Measurements from ENCODE around the gene KDM3B.
"Not testable (repeated sequence)": the region's sequence is repeated elsewhere in the genome, so short reads cannot be mapped to it uniquely, and the experiment has no call there.

Gene KDM3B, protein sequence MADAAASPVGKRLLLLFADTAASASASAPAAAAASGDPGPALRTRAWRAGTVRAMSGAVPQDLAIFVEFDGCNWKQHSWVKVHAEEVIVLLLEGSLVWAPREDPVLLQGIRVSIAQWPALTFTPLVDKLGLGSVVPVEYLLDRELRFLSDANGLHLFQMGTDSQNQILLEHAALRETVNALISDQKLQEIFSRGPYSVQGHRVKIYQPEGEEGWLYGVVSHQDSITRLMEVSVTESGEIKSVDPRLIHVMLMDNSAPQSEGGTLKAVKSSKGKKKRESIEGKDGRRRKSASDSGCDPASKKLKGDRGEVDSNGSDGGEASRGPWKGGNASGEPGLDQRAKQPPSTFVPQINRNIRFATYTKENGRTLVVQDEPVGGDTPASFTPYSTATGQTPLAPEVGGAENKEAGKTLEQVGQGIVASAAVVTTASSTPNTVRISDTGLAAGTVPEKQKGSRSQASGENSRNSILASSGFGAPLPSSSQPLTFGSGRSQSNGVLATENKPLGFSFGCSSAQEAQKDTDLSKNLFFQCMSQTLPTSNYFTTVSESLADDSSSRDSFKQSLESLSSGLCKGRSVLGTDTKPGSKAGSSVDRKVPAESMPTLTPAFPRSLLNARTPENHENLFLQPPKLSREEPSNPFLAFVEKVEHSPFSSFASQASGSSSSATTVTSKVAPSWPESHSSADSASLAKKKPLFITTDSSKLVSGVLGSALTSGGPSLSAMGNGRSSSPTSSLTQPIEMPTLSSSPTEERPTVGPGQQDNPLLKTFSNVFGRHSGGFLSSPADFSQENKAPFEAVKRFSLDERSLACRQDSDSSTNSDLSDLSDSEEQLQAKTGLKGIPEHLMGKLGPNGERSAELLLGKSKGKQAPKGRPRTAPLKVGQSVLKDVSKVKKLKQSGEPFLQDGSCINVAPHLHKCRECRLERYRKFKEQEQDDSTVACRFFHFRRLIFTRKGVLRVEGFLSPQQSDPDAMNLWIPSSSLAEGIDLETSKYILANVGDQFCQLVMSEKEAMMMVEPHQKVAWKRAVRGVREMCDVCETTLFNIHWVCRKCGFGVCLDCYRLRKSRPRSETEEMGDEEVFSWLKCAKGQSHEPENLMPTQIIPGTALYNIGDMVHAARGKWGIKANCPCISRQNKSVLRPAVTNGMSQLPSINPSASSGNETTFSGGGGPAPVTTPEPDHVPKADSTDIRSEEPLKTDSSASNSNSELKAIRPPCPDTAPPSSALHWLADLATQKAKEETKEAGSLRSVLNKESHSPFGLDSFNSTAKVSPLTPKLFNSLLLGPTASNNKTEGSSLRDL (N-terminal part only)

GRCh38 chr5:138352071-138352721, at the start of gene KDM3B:
Gene KDM3B, plus strand, starts transcription at chr5:138352685. Its CDS starts 111 bp downstream, at chr5:138352796.
- in situ Hi-C loops (cut with HindIII; ENCODE audit: low pct_ligation_motif_present, low pct_unique_long_range_greater_than_20kb, low sequenced_read_pairs) = no loop called here
- DNase-seq = peak; percentile 87

DNA sequence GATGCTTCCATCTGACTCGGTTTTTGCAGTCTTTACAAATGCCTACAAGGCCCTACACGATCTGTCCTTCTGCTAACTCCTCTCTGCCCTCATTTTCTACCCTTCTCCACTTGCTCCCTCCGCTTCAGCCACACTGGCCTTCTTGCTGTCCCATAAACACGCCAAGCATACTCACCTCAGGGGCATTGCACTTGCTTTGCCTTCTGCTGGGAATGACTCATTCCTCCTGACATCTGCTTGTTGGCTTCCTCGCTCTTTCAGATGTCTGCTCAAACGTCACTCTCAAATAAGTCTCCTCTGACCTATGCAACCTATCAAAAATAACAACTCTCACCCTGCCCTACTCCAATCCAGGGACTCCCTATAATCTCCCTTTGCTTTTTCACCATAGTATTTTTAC, 49.1 kb upstream of the KDM3B start:
- in situ Hi-C loops (cut with HindIII; ENCODE audit: low pct_ligation_motif_present, low pct_unique_long_range_greater_than_20kb, low sequenced_read_pairs) = no loop called here
- DNase-seq = no peak

DNA sequence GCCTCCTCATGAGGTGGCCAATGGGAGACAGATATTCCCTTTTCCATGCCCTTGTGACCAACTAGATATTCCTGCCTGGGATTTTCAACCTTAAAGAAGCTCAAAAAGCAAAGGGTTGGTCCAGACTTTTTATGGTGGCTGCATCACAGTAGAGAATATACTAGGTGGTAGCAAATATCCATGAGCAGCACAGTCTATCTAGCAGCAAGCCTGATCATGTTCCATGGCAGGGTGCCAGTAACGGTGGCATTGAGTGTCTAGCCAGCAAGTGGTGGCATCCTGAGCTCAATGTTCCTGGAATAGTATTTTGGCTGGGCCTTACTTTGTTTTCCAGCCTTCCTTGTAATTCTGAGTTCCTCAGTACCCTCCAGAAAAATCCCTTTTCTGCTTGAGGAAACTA, 46.7 kb upstream of the KDM3B start:
- in situ Hi-C loops (cut with HindIII; ENCODE audit: low pct_ligation_motif_present, low pct_unique_long_range_greater_than_20kb, low sequenced_read_pairs) = no loop called here
- no peak for DNase-seq

GRCh38 chr5:138315751-138316278, 36.7 kb upstream of the KDM3B start:
- in situ Hi-C loops (cut with HindIII; ENCODE audit: low pct_ligation_motif_present, low pct_unique_long_range_greater_than_20kb, low sequenced_read_pairs) = no loop called here
- no peak for DNase-seq

DNA sequence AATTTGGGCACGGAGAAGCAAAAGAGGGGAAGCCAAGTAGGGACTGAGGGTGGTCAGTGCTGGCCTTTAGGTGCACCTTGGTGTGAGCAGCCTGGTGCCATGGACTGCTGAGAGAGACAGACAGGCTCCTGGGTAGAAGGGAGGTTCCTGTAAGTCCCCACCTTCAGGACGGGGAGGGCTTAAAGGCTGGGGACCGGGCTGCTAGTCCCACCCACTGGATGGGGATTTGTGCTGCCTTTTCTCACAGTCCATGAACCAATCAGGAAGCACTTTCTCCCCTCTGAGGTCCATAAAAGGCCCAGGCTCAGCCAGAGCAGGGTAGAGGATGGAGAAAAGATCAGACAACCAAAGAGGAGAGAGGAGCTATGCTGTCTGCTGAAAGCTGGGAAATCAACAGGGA, 36.1 kb upstream of the KDM3B start:
- DNase-seq = no peak
- in situ Hi-C loops (cut with HindIII; ENCODE audit: low pct_ligation_motif_present, low pct_unique_long_range_greater_than_20kb, low sequenced_read_pairs) = no loop called here

- DNase-seq; in situ Hi-C loops (cut with HindIII; ENCODE audit: low pct_ligation_motif_present, low pct_unique_long_range_greater_than_20kb, low sequenced_read_pairs): not testable (repeated sequence)
Observed at GRCh38 chr5:138318211-138318610, 34.3 kb upstream of the KDM3B start.

DNA sequence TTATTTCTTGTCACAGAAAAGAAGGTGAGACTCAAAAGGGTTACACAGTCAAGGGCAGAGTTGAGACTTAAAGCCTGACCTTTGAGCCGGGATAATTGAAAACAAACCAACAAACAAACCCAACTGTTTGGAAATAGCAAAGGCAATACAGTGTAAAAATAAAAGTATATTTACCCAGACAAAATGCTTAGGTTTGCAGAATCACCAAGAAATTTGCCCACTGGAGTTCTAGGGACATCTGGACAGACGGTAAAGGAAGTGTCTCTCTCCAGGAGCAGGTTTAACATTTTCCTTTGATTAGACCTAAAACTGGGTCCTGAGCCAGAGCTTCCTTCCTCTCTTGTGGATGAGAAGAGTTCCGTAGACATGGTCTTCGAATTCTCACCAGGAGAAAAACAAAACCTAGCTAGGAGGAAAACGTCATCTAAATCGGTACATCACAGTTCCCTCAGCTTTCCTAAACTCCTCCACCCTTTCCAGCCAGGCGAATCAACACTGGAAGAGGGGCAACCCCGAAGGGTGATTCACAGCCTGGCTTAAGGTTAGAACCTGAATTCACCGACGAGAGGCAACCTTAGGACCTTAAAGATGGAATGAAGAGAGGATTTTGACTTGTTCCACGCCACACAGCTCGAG, 21.6 kb upstream of the KDM3B start:
- peak; percentile 18 for DNase-seq
- in situ Hi-C loops (cut with HindIII; ENCODE audit: low pct_ligation_motif_present, low pct_unique_long_range_greater_than_20kb, low sequenced_read_pairs) = no loop called here

- peak; percentile 98 for DNase-seq
- in situ Hi-C loops (cut with HindIII; ENCODE audit: low pct_ligation_motif_present, low pct_unique_long_range_greater_than_20kb, low sequenced_read_pairs) = no loop called here
Observed at GRCh38 chr5:138331449-138332368, 20.8 kb upstream of the KDM3B start, which contains the start of gene CDC25C. Gene CDC25C, minus strand, starts transcription at chr5:138331804. Its CDS starts 624 bp downstream, at chr5:138331180.

DNA sequence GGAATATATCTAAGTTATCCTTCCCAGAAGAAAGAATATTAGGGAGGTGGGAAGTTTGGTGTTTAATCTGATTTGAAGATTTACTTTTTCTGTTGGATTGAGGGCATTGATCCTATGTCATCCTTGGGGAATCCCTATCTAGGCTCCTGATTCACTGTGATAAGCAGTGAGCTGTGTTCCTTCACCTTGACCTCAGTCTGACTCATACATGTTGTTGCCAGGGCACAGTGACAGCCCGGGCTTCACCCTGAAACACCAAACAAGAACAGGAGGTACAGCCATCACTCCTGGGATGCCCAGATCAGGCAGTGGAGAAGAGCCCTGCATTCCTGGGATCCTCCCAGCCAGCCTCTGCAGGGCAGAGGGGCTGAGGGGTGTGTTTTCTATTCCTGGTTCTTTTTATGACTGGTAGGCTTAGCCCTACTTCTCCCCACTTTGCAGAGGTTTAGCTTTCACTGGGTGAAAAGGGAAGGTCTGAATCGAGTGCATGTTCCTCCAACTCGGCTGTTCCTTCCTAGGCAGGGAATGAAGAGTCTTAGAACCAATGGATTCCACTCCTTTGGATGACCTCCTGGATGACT, 17.5 kb upstream of the KDM3B start:
- in situ Hi-C loops (cut with HindIII; ENCODE audit: low pct_ligation_motif_present, low pct_unique_long_range_greater_than_20kb, low sequenced_read_pairs) = no loop called here
- peak; percentile 23 for DNase-seq

DNA sequence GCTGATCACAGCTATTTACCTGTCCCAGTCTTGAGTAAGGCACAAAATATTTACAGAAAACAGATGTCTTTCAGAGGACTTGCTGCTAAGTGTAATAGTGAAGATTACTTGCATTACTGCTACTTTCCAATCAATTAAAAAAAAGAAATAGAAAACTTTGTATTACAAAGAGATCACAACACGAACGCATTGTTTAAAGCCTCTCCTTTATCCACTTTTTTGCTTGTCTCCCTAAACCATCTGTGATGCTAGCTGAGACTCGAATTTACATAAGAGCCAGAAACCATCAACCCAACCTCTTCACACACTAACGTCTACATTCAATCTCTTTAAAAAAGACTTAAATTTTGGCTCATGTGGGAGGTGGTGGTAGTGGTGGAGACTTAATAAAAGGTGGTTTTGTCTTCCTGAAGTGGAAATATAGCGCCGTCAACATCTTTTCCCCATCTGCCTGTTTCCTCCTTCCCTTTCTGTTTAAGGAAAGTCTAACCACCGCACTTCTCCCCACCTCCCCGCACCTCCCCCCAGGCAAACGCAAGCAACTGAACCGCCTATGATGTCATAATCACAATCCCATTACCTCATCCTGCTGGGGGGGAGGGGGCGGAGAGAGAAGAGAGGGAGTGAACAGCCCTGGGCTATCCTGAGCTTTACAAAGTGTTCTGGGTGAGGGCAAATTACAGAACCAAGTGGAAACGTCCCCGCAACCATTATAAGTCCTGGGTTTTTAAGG, 15.4 kb upstream of the KDM3B start:
- in situ Hi-C loops (cut with HindIII; ENCODE audit: low pct_ligation_motif_present, low pct_unique_long_range_greater_than_20kb, low sequenced_read_pairs) = no loop called here
- peak; percentile 82 for DNase-seq

- in situ Hi-C loops (cut with HindIII; ENCODE audit: low pct_ligation_motif_present, low pct_unique_long_range_greater_than_20kb, low sequenced_read_pairs) = no loop called here
- DNase-seq = peak; percentile 89
Observed at GRCh38 chr5:138337685-138338410, 14.6 kb upstream of the KDM3B start, which contains the start of gene FAM53C. Gene FAM53C, plus strand, starts transcription at chr5:138338266. Its CDS starts 3,070 bp downstream, at chr5:138341336.

- in situ Hi-C loops (cut with HindIII; ENCODE audit: low pct_ligation_motif_present, low pct_unique_long_range_greater_than_20kb, low sequenced_read_pairs) = no loop called here
- no peak for DNase-seq
Observed at GRCh38 chr5:138338411-138339090, 13.9 kb upstream of the KDM3B start.

- in situ Hi-C loops (cut with HindIII; ENCODE audit: low pct_ligation_motif_present, low pct_unique_long_range_greater_than_20kb, low sequenced_read_pairs) = no loop called here
- DNase-seq = no peak
Observed at GRCh38 chr5:138339091-138339456, 13.4 kb upstream of the KDM3B start.

GRCh38 chr5:138339464-138339863, 13.0 kb upstream of the KDM3B start:
- in situ Hi-C loops (cut with HindIII; ENCODE audit: low pct_ligation_motif_present, low pct_unique_long_range_greater_than_20kb, low sequenced_read_pairs) = no loop called here
- no peak for DNase-seq
